Neural cell (in vitro differentiated cells): Measurements from ENCODE around the gene EDARADD. TPM values are rescaled to one million over a fixed set of nuclear protein-coding genes. Genes with fewer than 3 reads are reported as not detected.

Experiments used
- H2AFZ ChIP-seq: fragments of 200-600, 300-800 bp; sonication (generic), shearing (Covaris generic); 2 replicates; pipeline ENCODE4 v1.6.0; 2014; ENCODE audit warnings: low read depth, mild to moderate bottlenecking, antibody characterized with exemption, low read length, moderate library complexity
- H3F3A ChIP-seq: fragments of 200-600 bp; shearing (Covaris generic); 2 replicates; pipeline ENCODE4 v1.6.1; 2016; ENCODE audit warnings: mild to moderate bottlenecking, moderate library complexity, mixed read lengths, antibody characterized with exemption, low read length; ENCODE audit not compliant: insufficient read depth, poor library complexity, severe bottlenecking
- H3K27ac ChIP-seq: fragments of 200-600, 300-800 bp; sonication (generic), shearing (Covaris generic); 2 replicates; pipeline ENCODE4 v1.5.1; 2014; ENCODE audit warnings: mild to moderate bottlenecking, low read length, moderate library complexity
- H3K27me3 ChIP-seq: fragments of 300-800, 200-600 bp; sonication (generic), shearing (Covaris generic); 2 replicates; pipeline ENCODE4 v1.6.0; 2014; ENCODE audit warnings: mild to moderate bottlenecking, low read depth, low read length, moderate library complexity; ENCODE audit not compliant: insufficient read depth
- H3K36me3 ChIP-seq: fragments of 300-800, 200-600 bp; sonication (generic), shearing (Covaris generic); 2 replicates; pipeline ENCODE4 v1.5.1; 2014; ENCODE audit warnings: mild to moderate bottlenecking, antibody characterized with exemption, low read length, moderate library complexity; ENCODE audit not compliant: insufficient read depth
- H3K4me2 ChIP-seq: fragments of 300-800, 200-600 bp; sonication (generic), shearing (Covaris generic); 2 replicates; pipeline ENCODE4 v1.6.0; 2014; ENCODE audit warnings: mild to moderate bottlenecking, low read length
- H3K4me3 ChIP-seq: fragments of 300-800, 200-600 bp; sonication (generic), shearing (Covaris generic); 2 replicates; pipeline ENCODE4 v1.5.1; 2014; ENCODE audit warnings: mild to moderate bottlenecking, low read length, moderate library complexity
- H3K79me2 ChIP-seq: fragments of 200-600 bp; shearing (Covaris generic); replicated peaks from 2 replicates; pipeline ENCODE4 v1.6.0; 2014; ENCODE audit warnings: mild to moderate bottlenecking, low read length, moderate library complexity; ENCODE audit not compliant: insufficient read depth
- H3K9ac ChIP-seq: fragments of 300-800, 200-600 bp; sonication (generic), shearing (Covaris generic); 2 replicates; pipeline ENCODE4 v1.6.1; 2016; ENCODE audit warnings: mild to moderate bottlenecking, low read length, mixed read lengths
- H3K9me2 ChIP-seq: fragments of 200-600 bp; shearing (Covaris generic); 2 replicates; pipeline ENCODE4 v1.6.1; 2016; ENCODE audit warnings: mild to moderate bottlenecking, low read length, mixed read lengths; ENCODE audit not compliant: insufficient read depth
- H3K9me3 ChIP-seq: fragments of 200-600, 300-800 bp; sonication (generic), shearing (Covaris generic); 2 replicates; pipeline ENCODE4 v1.6.1; 2016; ENCODE audit warnings: mild to moderate bottlenecking, mixed run types, low read length, moderate library complexity, mixed read lengths
- H4K20me1 ChIP-seq: fragments of 200-600 bp; shearing (Covaris generic); 2 replicates; pipeline ENCODE4 v1.6.1; 2016; ENCODE audit warnings: mild to moderate bottlenecking, mixed run types; ENCODE audit not compliant: insufficient read depth
- CTCF ChIP-seq: fragments of 450-650 bp; IDR thresholded peaks from 2 replicates; pipeline ENCODE4 v1.5.1; 2014; ENCODE audit warnings: antibody characterized with exemption, mild to moderate bottlenecking, moderate library complexity; ENCODE audit not compliant: poor library complexity, severe bottlenecking
- EP300 ChIP-seq: fragments of 450-650 bp; conservative IDR thresholded peaks from 2 replicates; pipeline ENCODE4 v1.6.1; 2014; ENCODE audit warnings: antibody characterized with exemption, mild to moderate bottlenecking, moderate library complexity; ENCODE audit not compliant: poor library complexity, severe bottlenecking
- EZH2 ChIP-seq: fragments of 200-600, 300-800 bp; shearing (Covaris generic), sonication (generic); IDR thresholded peaks from 2 replicates; pipeline ENCODE4 v1.6.1; 2014; ENCODE audit warnings: antibody characterized with exemption, low read length, borderline replicate concordance, mild to moderate bottlenecking; ENCODE audit not compliant: insufficient read depth, poor library complexity, severe bottlenecking
- MXI1 ChIP-seq: fragments of 450-650 bp; conservative IDR thresholded peaks from 2 replicates; pipeline ENCODE4 v1.6.1; 2014; ENCODE audit warnings: antibody characterized with exemption, mild to moderate bottlenecking; ENCODE audit not compliant: poor library complexity, severe bottlenecking
- POLR2AphosphoS5 ChIP-seq: IDR thresholded peaks from 2 replicates; pipeline ENCODE4 v1.6.1; 2012
- RAD21 ChIP-seq: fragments of 450-650 bp; conservative IDR thresholded peaks from 2 replicates; pipeline ENCODE4 v1.6.1; 2014; ENCODE audit warnings: antibody characterized with exemption, mild to moderate bottlenecking, moderate library complexity
- SMC3 ChIP-seq: fragments of 450-650 bp; conservative IDR thresholded peaks from 2 replicates; pipeline ENCODE4 v1.6.1; 2014; ENCODE audit warnings: antibody characterized with exemption, mild to moderate bottlenecking, moderate library complexity; ENCODE audit not compliant: poor library complexity
- TAF1 ChIP-seq: IDR thresholded peaks from 2 replicates; pipeline ENCODE4 v1.6.1; 2012; ENCODE audit warnings: low read depth
- polyA plus RNA-seq: library from polyadenylated mRNA; depleted of rRNA; stranded (reverse); fragments of >200 nt; gene quantifications from 2 replicates; pipeline ENCODE4 v1.2.3, GENCODE V29; 2014
- TF ChIP-seq, protein P1 (sequence below): IDR thresholded peaks from 2 replicates; pipeline ENCODE4 v1.6.1; 2012; ENCODE audit warnings: borderline replicate concordance

The EDARADD gene
- polyA plus RNA-seq, 1 donor from 2014 or later, result 0.17 TPM

GRCh38 chr1:236413688-236414087 lies 19.6 kb downstream of the EDARADD start:
- H3K9me2 ChIP-seq, result no peaks in the 10 kb centered on the region

DNA sequence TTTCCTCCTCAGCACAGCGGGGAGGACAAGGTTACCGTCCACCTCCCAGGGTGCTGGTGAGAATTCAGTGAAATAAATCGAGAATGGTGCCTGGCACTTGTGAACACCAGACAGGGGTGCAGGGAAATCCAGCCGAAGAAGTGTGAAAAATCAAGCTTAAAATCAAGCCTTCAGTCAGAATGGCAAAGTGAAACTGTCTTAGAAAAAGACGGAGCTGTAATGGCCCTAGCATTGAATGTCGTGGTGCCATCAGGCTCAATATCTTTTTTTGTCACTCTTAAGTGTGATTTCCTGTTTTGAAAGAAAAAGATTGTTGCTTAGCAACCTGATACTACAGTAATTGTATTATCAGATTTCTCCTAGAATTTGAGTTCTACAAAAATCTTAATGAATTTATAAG lies 22.1 kb downstream of the EDARADD start:
- Histone ChIP-seq H4K20me1 (no peaks in the 10 kb centered on the region), H2AFZ (no peak overlapping the region), H3K36me3 (no peaks in the 10 kb centered on the region), H3K27ac (no peak overlapping the region), H3K4me2 (no peak overlapping the region), H3K27me3 (no peaks in the 10 kb centered on the region), H3K9ac (no peak overlapping the region), H3F3A (no peaks in the 10 kb centered on the region), H3K4me3 (no peak overlapping the region), H3K9me3 (no peaks in the 10 kb centered on the region), H3K9me2 (no peaks in the 10 kb centered on the region), H3K79me2 (no peaks in the 10 kb centered on the region)
- peak; percentile 28 for TF ChIP-seq EP300
- no peak for TF ChIP-seq SMC3

More at GRCh38 chr1:236413688-236414087, 19.6 kb downstream of the EDARADD start:
- Histone ChIP-seq H3K4me3 (no peak overlapping the region), H3K9me3 (no peaks in the 10 kb centered on the region), H2AFZ (no peak overlapping the region), H3K27ac (no peak overlapping the region), H3K79me2 (no peaks in the 10 kb centered on the region), H3K4me2 (no peak overlapping the region), H3K9ac (no peak overlapping the region), H3K27me3 (no peaks in the 10 kb centered on the region), H4K20me1 (no peaks in the 10 kb centered on the region), H3F3A (no peaks in the 10 kb centered on the region), H3K36me3 (no peaks in the 10 kb centered on the region)
- no peak for TF ChIP-seq POLR2AphosphoS5
- no peak for TF ChIP-seq CTCF
- no peak for TF ChIP-seq EP300
- no peak for TF ChIP-seq SMC3
- no peak for TF ChIP-seq EZH2
- TF ChIP-seq TAF1, result no peak
- TF ChIP-seq, protein P1, sequence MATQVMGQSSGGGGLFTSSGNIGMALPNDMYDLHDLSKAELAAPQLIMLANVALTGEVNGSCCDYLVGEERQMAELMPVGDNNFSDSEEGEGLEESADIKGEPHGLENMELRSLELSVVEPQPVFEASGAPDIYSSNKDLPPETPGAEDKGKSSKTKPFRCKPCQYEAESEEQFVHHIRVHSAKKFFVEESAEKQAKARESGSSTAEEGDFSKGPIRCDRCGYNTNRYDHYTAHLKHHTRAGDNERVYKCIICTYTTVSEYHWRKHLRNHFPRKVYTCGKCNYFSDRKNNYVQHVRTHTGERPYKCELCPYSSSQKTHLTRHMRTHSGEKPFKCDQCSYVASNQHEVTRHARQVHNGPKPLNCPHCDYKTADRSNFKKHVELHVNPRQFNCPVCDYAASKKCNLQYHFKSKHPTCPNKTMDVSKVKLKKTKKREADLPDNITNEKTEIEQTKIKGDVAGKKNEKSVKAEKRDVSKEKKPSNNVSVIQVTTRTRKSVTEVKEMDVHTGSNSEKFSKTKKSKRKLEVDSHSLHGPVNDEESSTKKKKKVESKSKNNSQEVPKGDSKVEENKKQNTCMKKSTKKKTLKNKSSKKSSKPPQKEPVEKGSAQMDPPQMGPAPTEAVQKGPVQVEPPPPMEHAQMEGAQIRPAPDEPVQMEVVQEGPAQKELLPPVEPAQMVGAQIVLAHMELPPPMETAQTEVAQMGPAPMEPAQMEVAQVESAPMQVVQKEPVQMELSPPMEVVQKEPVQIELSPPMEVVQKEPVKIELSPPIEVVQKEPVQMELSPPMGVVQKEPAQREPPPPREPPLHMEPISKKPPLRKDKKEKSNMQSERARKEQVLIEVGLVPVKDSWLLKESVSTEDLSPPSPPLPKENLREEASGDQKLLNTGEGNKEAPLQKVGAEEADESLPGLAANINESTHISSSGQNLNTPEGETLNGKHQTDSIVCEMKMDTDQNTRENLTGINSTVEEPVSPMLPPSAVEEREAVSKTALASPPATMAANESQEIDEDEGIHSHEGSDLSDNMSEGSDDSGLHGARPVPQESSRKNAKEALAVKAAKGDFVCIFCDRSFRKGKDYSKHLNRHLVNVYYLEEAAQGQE, result no peak
- no peak for TF ChIP-seq RAD21
- no peak for TF ChIP-seq MXI1

- Histone ChIP-seq H3K27me3 (no peaks in the 10 kb centered on the region), H3K27ac (no peak overlapping the region), H3K79me2 (no peaks in the 10 kb centered on the region), H3K9me3 (no peaks in the 10 kb centered on the region), H3K4me3 (no peak overlapping the region), H3K9me2 (no peaks in the 10 kb centered on the region), H3K9ac (no peak overlapping the region), H4K20me1 (no peaks in the 10 kb centered on the region), H2AFZ (no peak overlapping the region), H3K4me2 (no peak overlapping the region), H3F3A (no peaks in the 10 kb centered on the region), H3K36me3 (no peaks in the 10 kb centered on the region)
- TF ChIP-seq SMC3 (no peak), EP300 (no peak), CTCF (no peak), RAD21 (no peak), MXI1 (no peak), EZH2 (no peak), POLR2AphosphoS5 (no peak), TAF1 (no peak)
- TF ChIP-seq, protein P1, result no peak
Measured at GRCh38 chr1:236417336-236417735, 23.2 kb downstream of the EDARADD start.
